Stimulated activated CD4-positive, alpha-beta T cell treated with anti-CD3 and anti-CD28 coated beads, Interleukin-4, amount 100 ng/mL, for 1 hour (primary cell): Measurements from ENCODE around the gene SLC5A2.
"Not testable (repeated sequence)": the region's sequence is repeated elsewhere in the genome, so short reads cannot be mapped to it uniquely, and the experiment has no call there.

ENCODE experiments used
- DNase-seq: peaks from one replicate; pipeline ENCODE4 v3.0.0-alpha.2; 2020

The SLC5A2 gene

GRCh38 chr16:31530405-31530804, 47.5 kb downstream of the SLC5A2 start:
- no peak for DNase-seq

- DNase-seq: no peak
These were observed 48.2 kb downstream of the SLC5A2 start for GRCh38 chr16:31531096-31531495.

GRCh38 chr16:31532120-31532519, 49.2 kb downstream of the SLC5A2 start:
- DNase-seq: no peak

GRCh38 chr16:31532896-31533295, 50.0 kb downstream of the SLC5A2 start:
- no peak for DNase-seq

DNA sequence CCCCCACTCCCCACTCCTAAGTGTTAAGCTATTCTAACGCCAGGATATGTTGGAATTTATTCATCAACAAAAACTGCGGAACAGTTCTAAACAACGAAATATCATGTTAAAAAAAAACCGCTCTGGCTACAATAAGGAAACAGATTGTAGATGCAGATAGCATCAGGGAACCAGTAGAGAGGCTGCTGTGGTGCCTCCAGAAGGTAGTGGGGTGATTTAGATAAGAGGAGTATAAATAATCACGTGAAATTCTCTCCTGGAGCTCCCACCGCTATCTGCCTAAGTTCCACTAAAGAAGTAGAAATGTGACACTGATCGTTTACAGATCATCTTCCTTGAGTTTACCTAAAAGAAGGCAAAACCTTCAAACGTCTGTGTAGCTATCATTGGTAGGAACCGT, 52.8 kb downstream of the SLC5A2 start:
- DNase-seq: no peak

DNA sequence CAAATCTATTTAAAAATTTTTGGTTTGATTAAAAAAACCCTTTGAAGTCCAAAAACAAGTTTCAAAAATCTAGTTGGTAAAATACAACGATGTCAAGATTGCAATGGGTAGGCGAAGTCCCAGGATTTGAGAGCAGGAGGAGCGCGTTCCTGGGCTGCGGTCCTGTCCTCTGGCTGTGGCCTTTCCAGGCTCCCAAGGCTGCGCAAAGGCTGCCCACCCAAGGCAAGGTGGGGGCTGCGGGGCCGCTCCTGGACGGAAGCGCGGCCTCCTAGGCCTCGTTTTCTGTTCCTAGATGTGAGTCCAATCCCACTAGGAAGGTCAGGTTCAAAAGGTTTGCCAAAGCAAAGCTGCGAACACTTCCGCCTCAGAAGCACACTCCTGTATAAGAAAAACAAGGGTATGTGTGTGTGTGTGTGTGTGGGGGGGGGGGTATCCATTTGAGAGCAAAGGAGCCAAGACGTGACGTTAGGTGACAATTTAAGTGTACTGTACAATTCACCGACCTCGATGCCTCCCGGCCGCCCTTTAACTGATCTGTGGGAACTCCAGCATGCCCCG, 54.0 kb downstream of the SLC5A2 start:
- no peak for DNase-seq

- DNase-seq: no peak
These were observed 54.7 kb downstream of the SLC5A2 start for GRCh38 chr16:31537362-31538242.

DNA sequence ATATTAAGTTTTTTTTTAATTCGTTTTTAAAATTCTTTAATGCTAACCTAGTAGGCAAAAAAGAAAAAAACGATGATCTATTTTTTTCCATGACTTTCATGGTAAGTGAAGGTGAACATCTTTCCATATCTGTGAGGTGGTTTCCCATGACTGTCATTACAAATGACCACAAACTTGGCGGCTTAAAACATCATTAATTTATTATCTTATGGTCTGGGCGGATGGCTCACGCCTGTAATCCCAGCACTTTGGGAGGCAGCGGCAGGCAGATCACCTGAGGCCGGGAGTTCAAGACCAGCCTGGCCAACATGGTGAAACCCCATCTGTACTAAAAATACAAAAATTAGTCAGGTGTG, 55.3 kb downstream of the SLC5A2 start:
- DNase-seq: not testable (repeated sequence)

GRCh38 chr16:31539762-31540161, 56.8 kb downstream of the SLC5A2 start:
- not testable (repeated sequence) for DNase-seq
